Parathyroid adenoma (tissue), 2 donors: ENCODE results near the gene PBX1.

ENCODE experiments used
- H2AFZ ChIP-seq: fragments of 300-600 bp; sonication (generic); one replicate; pipeline ENCODE4 v1.7.0; 2017; ENCODE audit warnings: antibody characterized with exemption, mild to moderate bottlenecking
- H3K27ac ChIP-seq: fragments of 300-600 bp; sonication (generic); one replicate; pipeline ENCODE4 v1.7.0; 2017
- H3K27me3 ChIP-seq: fragments of 300-600 bp; sonication (generic); one replicate; pipeline ENCODE4 v1.7.0; 2017; ENCODE audit warnings: low read length; ENCODE audit not compliant: control insufficient read depth, insufficient read depth
- H3K36me3 ChIP-seq: fragments of 300-600 bp; sonication (generic); one replicate; pipeline ENCODE4 v1.7.0; 2017; ENCODE audit warnings: low read length; ENCODE audit not compliant: control insufficient read depth, insufficient read depth
- H3K4me1 ChIP-seq: fragments of 300-600 bp; sonication (generic); one replicate; pipeline ENCODE4 v1.7.0; 2017; ENCODE audit warnings: control low read depth
- H3K4me2 ChIP-seq: fragments of 300-600 bp; sonication (generic); one replicate; pipeline ENCODE4 v1.7.0; 2017; ENCODE audit warnings: low read length
- H3K4me3 ChIP-seq: fragments of 300-600 bp; sonication (generic); one replicate; pipeline ENCODE4 v1.7.0; 2017; ENCODE audit warnings: low read depth, low read length
- H3K79me2 ChIP-seq: fragments of 300-600 bp; sonication (generic); one replicate; pipeline ENCODE4 v1.7.0; 2017; ENCODE audit warnings: control low read depth
- H3K9ac ChIP-seq: fragments of 300-600 bp; sonication (generic); one replicate; pipeline ENCODE4 v1.7.0; 2017; ENCODE audit warnings: mild to moderate bottlenecking
- H3K9me3 ChIP-seq: fragments of 300-600 bp; sonication (generic); one replicate; pipeline ENCODE4 v1.7.0; 2017; ENCODE audit warnings: low read length; ENCODE audit not compliant: control insufficient read depth
- CTCF ChIP-seq: fragments of 300-600 bp; sonication (generic); IDR thresholded peaks from one replicate; pipeline ENCODE4 v1.7.0; 2017; ENCODE audit warnings: antibody characterized with exemption, mild to moderate bottlenecking
- donor health status: primary hyperparathyroidism.

The PBX1 gene

GRCh38 chr1:164823486-164824279 is 264.7 kb downstream of the PBX1 start:
- Histone ChIP-seq H3K4me1 (peaks cover 3% of the 10 kb centered on the region), H3K27me3 (no peaks in the 10 kb centered on the region), H3K9ac (no peak overlapping the region), H3K4me2 (no peak overlapping the region), H3K27ac (no peak overlapping the region), H3K9me3 (no peaks in the 10 kb centered on the region), H3K79me2 (peaks cover 2% of the 10 kb centered on the region), H3K4me3 (no peak overlapping the region), H2AFZ (no peak overlapping the region), H3K36me3 (no peaks in the 10 kb centered on the region)
- TF ChIP-seq CTCF = no peak

- Histone ChIP-seq H3K4me2 (no peak overlapping the region), H3K4me1 (peaks cover 3% of the 10 kb centered on the region), H2AFZ (no peak overlapping the region), H3K27ac (no peak overlapping the region), H3K9me3 (no peaks in the 10 kb centered on the region), H3K79me2 (no peaks in the 10 kb centered on the region), H3K4me3 (no peak overlapping the region), H3K27me3 (no peaks in the 10 kb centered on the region), H3K36me3 (no peaks in the 10 kb centered on the region), H3K9ac (no peak overlapping the region)
- TF ChIP-seq CTCF = no peak
These were observed 265.6 kb downstream of the PBX1 start for GRCh38 chr1:164824542-164824941.

- H3K4me1 ChIP-seq = no peaks in the 10 kb centered on the region
- H3K27ac ChIP-seq = no peak overlapping the region
- H3K27me3 ChIP-seq = no peaks in the 10 kb centered on the region
- H3K36me3 ChIP-seq = no peaks in the 10 kb centered on the region
- no peak for TF ChIP-seq CTCF
- H3K79me2 ChIP-seq = no peaks in the 10 kb centered on the region
- no peak overlapping the region for H2AFZ ChIP-seq
- H3K9ac ChIP-seq = no peak overlapping the region
- no peaks in the 10 kb centered on the region for H3K9me3 ChIP-seq
- no peak overlapping the region for H3K4me3 ChIP-seq
- H3K4me2 ChIP-seq = no peak overlapping the region
These were observed 271.6 kb downstream of the PBX1 start for GRCh38 chr1:164830628-164831027.

- no peak for TF ChIP-seq CTCF
- Histone ChIP-seq H3K27me3 (no peaks in the 10 kb centered on the region), H3K4me2 (no peak overlapping the region), H3K36me3 (no peaks in the 10 kb centered on the region), H3K79me2 (no peaks in the 10 kb centered on the region), H3K4me1 (no peaks in the 10 kb centered on the region), H3K4me3 (no peak overlapping the region), H3K9me3 (no peaks in the 10 kb centered on the region), H2AFZ (no peak overlapping the region), H3K9ac (no peak overlapping the region), H3K27ac (no peak overlapping the region)
These were observed 275.7 kb downstream of the PBX1 start for GRCh38 chr1:164834641-164835040.

- Histone ChIP-seq H2AFZ (no peak overlapping the region), H3K9me3 (no peaks in the 10 kb centered on the region), H3K27me3 (no peaks in the 10 kb centered on the region)
These were observed 277.6 kb downstream of the PBX1 start for GRCh38 chr1:164836614-164837018.

More at GRCh38 chr1:164836614-164837018, 277.6 kb downstream of the PBX1 start:
- H3K36me3 ChIP-seq = no peaks in the 10 kb centered on the region
- no peak overlapping the region for H3K4me3 ChIP-seq
- peaks cover 4% of the 10 kb centered on the region for H3K4me1 ChIP-seq
- no peak overlapping the region for H3K9ac ChIP-seq
- H3K27ac ChIP-seq = no peak overlapping the region
- no peak for TF ChIP-seq CTCF
- no peak overlapping the region for H3K4me2 ChIP-seq
- no peaks in the 10 kb centered on the region for H3K79me2 ChIP-seq
